Measurements from ENCODE around the gene UNC13C. TPM values are rescaled to one million over a fixed set of nuclear protein-coding genes. Genes with fewer than 3 reads are reported as not detected.

Gene UNC13C
- polyA plus RNA-seq, 1 donor from 2014 or later, result 4.0 TPM

DNA sequence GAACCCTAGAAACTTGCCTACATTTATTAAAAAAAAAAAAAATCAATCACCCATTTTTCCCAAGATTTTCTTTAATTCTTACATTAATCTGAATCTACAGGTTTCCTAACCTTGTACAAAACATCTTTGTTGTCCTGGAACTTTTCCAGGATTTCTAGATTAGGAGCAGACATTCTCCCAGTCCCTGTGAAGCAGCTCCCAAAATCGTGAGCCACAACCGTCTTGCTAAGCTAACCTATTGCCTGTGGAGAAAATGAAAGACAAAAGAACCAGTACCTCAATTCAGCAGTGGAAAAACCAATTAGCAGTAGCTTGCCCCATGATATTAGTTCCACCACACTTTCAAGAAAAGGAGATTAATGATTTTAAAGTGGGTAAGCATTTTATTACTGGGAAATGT lies 522.1 kb downstream of the UNC13C start:
- no peaks in the 10 kb centered on the region for H3K9me3 ChIP-seq (ENCODE audit: low read length)
- no peak overlapping the region for H3K4me2 ChIP-seq (ENCODE audit: low read length)
- H3K9ac ChIP-seq (ENCODE audit: low read length), result no peak overlapping the region
- no peak overlapping the region for H3K4me3 ChIP-seq (ENCODE audit: low read length)
- H3F3A ChIP-seq (ENCODE audit: insufficient read depth, low read length, poor library complexity, severe bottlenecking), result peaks cover 5% of the 10 kb centered on the region
- no peak overlapping the region for H3K27ac ChIP-seq (ENCODE audit: low read length)
- no peaks in the 10 kb centered on the region for H3K27me3 ChIP-seq (ENCODE audit: insufficient read depth, low read depth, low read length)
- no peaks in the 10 kb centered on the region for H3K79me2 ChIP-seq (replicated peaks; ENCODE audit: insufficient read depth, low read length)
- H3K9me2 ChIP-seq (ENCODE audit: insufficient read depth, low read length), result no peaks in the 10 kb centered on the region
- TF ChIP-seq, protein P1, sequence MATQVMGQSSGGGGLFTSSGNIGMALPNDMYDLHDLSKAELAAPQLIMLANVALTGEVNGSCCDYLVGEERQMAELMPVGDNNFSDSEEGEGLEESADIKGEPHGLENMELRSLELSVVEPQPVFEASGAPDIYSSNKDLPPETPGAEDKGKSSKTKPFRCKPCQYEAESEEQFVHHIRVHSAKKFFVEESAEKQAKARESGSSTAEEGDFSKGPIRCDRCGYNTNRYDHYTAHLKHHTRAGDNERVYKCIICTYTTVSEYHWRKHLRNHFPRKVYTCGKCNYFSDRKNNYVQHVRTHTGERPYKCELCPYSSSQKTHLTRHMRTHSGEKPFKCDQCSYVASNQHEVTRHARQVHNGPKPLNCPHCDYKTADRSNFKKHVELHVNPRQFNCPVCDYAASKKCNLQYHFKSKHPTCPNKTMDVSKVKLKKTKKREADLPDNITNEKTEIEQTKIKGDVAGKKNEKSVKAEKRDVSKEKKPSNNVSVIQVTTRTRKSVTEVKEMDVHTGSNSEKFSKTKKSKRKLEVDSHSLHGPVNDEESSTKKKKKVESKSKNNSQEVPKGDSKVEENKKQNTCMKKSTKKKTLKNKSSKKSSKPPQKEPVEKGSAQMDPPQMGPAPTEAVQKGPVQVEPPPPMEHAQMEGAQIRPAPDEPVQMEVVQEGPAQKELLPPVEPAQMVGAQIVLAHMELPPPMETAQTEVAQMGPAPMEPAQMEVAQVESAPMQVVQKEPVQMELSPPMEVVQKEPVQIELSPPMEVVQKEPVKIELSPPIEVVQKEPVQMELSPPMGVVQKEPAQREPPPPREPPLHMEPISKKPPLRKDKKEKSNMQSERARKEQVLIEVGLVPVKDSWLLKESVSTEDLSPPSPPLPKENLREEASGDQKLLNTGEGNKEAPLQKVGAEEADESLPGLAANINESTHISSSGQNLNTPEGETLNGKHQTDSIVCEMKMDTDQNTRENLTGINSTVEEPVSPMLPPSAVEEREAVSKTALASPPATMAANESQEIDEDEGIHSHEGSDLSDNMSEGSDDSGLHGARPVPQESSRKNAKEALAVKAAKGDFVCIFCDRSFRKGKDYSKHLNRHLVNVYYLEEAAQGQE (IDR thresholded peaks at IDR 0.05; ENCODE audit: borderline replicate concordance), result no peak
- TF ChIP-seq, protein P2, sequence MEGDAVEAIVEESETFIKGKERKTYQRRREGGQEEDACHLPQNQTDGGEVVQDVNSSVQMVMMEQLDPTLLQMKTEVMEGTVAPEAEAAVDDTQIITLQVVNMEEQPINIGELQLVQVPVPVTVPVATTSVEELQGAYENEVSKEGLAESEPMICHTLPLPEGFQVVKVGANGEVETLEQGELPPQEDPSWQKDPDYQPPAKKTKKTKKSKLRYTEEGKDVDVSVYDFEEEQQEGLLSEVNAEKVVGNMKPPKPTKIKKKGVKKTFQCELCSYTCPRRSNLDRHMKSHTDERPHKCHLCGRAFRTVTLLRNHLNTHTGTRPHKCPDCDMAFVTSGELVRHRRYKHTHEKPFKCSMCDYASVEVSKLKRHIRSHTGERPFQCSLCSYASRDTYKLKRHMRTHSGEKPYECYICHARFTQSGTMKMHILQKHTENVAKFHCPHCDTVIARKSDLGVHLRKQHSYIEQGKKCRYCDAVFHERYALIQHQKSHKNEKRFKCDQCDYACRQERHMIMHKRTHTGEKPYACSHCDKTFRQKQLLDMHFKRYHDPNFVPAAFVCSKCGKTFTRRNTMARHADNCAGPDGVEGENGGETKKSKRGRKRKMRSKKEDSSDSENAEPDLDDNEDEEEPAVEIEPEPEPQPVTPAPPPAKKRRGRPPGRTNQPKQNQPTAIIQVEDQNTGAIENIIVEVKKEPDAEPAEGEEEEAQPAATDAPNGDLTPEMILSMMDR (IDR thresholded peaks at IDR 0.05; ENCODE audit: poor library complexity, severe bottlenecking), result no peak
- no peak for TF ChIP-seq TAF1 (IDR thresholded peaks at IDR 0.05; ENCODE audit: low read depth)
- TF ChIP-seq EP300 (conservative IDR thresholded peaks at IDR 0.05; ENCODE audit: poor library complexity, severe bottlenecking), result no peak
- no peak for TF ChIP-seq SMC3 (conservative IDR thresholded peaks at IDR 0.05; ENCODE audit: poor library complexity)
- H3K36me3 ChIP-seq (ENCODE audit: insufficient read depth, low read length), result no peaks in the 10 kb centered on the region
- H2AFZ ChIP-seq (ENCODE audit: low read depth, low read length), result no peak overlapping the region
- no peaks in the 10 kb centered on the region for H4K20me1 ChIP-seq (ENCODE audit: insufficient read depth)

DNA sequence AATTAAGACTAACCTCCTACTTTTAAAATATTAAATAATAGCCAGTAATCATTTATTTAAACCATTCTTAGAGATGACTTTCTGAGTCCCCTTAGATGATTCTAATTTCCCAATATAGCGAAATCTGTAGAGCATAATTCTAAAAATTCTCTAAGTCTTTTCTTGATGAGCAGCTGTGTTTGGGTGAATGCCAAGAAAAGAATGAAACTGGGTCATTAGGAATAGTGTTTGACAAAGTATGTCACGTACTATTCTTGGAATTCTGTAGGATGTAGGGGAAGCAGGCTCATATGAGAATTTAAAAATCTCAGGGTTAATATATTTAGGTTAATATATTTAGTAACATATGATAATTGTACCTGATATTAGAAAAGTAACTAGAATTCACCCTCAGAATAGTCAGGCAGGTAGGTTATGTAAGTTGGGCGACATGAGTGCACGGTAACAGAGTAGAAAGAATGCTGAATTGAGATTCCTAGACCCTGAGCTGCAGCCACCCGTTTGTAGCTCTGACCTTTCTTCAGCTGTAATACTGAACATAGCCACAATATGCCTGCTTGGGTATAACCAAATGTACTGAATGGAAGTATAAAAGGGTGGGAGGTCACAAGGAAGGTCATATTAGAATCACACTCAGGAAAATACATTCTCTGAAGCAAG lies 524.3 kb downstream of the UNC13C start:
- H3F3A ChIP-seq (ENCODE audit: insufficient read depth, low read length, poor library complexity, severe bottlenecking), result peaks cover 5% of the 10 kb centered on the region

More for the DNA sequence above, 524.3 kb downstream of the UNC13C start:
- Histone ChIP-seq H3K9me3 (ENCODE audit: low read length) (no peaks in the 10 kb centered on the region), H3K9me2 (ENCODE audit: insufficient read depth, low read length) (no peaks in the 10 kb centered on the region), H3K9ac (ENCODE audit: low read length) (no peak overlapping the region), H3K27ac (ENCODE audit: low read length) (no peak overlapping the region), H2AFZ (ENCODE audit: low read depth, low read length) (no peak overlapping the region), H3K36me3 (ENCODE audit: insufficient read depth, low read length) (no peaks in the 10 kb centered on the region), H3K79me2 (replicated peaks; ENCODE audit: insufficient read depth, low read length) (no peaks in the 10 kb centered on the region), H4K20me1 (ENCODE audit: insufficient read depth) (no peaks in the 10 kb centered on the region), H3K4me2 (ENCODE audit: low read length) (no peak overlapping the region), H3K27me3 (ENCODE audit: insufficient read depth, low read depth, low read length) (no peaks in the 10 kb centered on the region), H3K4me3 (ENCODE audit: low read length) (no peak overlapping the region)
- TF ChIP-seq RAD21 (conservative IDR thresholded peaks at IDR 0.05), result no peak
- no peak for TF ChIP-seq MXI1 (conservative IDR thresholded peaks at IDR 0.05; ENCODE audit: poor library complexity, severe bottlenecking)
- TF ChIP-seq TAF1 (IDR thresholded peaks at IDR 0.05; ENCODE audit: low read depth), result no peak
- no peak for TF ChIP-seq POLR2AphosphoS5 (IDR thresholded peaks at IDR 0.05)
- no peak for TF ChIP-seq EZH2 (IDR thresholded peaks at IDR 0.05; ENCODE audit: borderline replicate concordance, insufficient read depth, low read length, poor library complexity, severe bottlenecking)
- TF ChIP-seq, protein P2 (IDR thresholded peaks at IDR 0.05; ENCODE audit: poor library complexity, severe bottlenecking), result no peak
- TF ChIP-seq, protein P1 (IDR thresholded peaks at IDR 0.05; ENCODE audit: borderline replicate concordance), result no peak
- no peak for TF ChIP-seq SMC3 (conservative IDR thresholded peaks at IDR 0.05; ENCODE audit: poor library complexity)

Data from neural cell (in vitro differentiated cells).